ENCODE measurements around the gene GORASP1.

Gene GORASP1

DNA sequence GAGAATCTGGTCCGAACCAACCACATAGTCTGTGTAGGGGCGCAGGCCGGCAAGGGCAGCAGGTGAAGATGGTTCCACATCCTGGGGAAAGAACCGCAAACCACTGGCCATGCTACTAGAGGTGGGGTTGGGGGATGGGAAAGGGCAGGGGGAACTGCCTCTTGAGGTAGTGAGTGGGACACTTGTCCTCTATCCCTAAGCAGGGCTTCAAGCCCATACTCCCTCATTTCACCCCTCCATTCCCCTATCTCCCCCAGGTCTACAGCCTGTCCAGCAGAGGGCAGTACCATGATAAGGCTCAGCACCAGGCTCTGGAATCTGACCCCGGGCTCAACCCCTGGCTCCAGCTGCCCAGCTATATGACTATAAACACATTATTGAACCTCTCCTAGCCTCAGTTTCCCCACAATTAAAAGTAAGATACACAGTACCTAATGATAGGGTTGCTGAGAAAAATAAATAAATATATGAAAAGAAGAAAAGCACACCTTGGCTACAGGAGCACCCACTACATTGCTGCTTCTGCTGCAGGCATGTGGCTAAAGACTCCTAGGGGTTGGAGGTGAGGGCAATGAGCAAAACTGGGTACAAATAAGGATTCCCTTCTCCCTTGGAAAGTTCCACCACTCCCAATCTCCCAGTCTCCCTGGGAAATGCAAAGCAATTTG lies 6.3 kb downstream of the GORASP1 start:
- no peak for DNase-seq

DNA sequence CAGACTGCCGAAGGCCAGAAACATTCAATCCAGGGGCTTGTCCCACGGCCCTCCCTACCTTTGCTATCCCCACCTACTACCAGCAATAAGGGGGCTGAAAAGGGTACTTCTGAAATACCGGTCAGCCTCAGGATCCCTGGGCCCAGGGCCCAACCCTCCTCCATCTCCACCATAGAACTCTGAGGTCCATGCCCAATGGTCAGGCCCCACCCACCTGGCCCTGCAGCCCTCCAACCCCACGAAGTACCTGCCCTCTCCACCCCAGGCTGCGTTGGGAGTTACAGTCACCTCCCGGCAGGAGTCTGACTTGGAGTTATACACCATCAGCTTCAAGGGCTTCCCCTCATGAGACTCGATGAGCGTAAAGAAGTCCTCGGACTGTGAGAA lies 6.9 kb downstream of the GORASP1 start:
- no peak for DNase-seq

DNA sequence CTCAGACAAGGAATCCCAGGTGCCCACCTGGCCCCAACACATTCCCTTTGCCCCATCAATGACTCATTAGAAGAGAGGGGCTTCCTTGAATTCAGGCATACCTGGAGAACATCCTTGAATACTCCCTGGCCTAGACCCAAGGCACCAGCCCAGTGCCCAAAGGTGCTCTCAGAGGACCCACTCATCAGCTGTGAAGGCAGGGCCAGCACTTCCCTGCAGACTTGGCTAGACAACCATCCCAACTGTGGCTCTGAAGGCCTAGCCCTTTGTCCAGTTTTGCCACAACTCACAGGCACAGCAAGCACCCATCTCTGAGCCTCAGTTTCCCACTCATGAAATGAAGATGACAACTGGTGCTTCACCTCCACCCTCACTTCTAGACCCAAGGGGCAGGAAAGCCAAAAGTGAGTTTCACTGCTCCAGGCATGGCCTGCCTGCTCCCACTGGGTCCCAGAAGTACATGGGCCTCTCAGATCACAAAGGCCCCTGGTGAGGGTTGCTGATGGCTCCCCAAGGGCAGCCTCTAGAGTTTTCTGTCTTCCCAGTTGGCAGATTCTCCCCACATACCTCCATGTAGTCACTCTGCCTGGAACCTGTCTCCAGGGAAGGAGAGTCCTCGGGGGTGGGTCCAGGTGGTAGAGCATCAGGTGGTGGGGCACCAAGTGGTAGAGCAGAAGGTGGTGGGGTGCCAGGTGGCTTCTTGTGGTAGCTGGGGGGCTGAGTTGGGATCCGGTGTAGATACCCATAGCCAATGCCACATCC lies 7.5 kb downstream of the GORASP1 start:
- DNase-seq, result no peak

- DNase-seq, result no peak
Observed at GRCh38 chr3:39099242-39099641, 8.2 kb downstream of the GORASP1 start.

DNA sequence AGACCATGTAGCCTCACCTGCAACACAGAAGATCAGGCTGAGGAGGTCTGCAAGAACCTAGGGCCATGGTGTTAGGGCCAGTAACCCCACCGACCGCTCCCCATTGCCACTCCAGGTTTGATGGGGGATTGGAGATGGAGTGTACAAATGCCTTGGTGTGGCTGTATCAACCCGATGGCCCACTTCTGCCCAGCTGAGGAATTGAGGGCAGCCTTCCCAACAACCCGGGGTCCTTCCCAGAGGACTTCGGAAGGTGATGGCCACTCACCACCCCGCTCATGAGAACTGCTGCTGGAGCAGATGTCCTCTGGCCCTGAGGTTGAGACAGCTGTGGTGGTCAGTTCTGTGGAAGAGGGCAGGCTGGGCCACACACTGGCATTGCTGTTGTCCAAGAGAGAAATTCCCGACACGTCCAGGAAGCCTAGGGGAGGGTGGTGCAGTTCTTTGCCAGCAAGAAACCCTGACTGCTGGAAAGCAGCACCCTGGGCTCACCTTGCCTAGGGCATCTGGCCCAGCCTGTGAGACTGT lies 8.9 kb downstream of the GORASP1 start:
- no peak for DNase-seq

- DNase-seq, result no peak
Observed at GRCh38 chr3:39097716-39098472, 9.5 kb downstream of the GORASP1 start.

DNA sequence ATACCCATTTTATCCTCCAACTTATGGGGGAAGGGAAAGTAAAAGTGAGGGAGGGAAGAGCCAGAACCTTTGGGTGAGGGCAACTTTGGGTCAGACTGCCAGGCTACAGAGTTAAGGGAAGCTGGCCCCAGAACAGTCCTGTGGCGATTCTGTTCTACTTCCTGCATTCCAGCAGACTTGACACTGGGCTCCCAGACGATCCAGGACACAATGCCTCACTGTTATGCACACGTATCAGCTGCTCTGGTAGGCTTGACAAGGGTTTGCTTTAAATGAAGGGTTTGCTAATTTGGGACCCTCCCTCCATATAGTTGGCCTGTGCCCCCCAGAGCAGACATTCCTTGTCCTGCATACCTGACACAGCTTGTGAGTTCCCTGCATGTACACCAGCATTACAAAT lies 10.7 kb downstream of the GORASP1 start:
- DNase-seq, result no peak

DNA sequence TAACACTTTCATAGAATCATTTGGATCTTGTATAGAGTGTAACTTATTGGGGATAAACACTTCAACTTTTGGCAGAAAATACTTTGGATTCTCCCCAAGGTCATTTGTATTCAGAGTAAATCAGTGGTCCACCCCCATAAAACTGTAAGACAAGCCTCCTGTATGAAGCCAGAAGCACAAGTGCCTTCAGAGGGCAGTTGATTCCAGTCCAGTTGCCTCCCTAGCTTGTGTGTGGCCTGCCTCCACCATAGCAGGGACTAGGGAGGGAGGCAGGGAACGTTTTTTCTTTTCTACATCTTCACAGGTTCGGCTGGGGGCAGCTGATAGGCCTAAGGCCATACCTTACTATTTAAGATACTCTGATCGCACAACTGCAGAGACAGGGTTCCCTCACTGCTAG lies 11.6 kb downstream of the GORASP1 start:
- DNase-seq, result no peak

GRCh38 chr3:39094851-39095677 lies 12.4 kb downstream of the GORASP1 start:
- DNase-seq, result no peak

GRCh38 chr3:39090922-39091321 lies 16.5 kb downstream of the GORASP1 start:
- DNase-seq, result no peak

DNA sequence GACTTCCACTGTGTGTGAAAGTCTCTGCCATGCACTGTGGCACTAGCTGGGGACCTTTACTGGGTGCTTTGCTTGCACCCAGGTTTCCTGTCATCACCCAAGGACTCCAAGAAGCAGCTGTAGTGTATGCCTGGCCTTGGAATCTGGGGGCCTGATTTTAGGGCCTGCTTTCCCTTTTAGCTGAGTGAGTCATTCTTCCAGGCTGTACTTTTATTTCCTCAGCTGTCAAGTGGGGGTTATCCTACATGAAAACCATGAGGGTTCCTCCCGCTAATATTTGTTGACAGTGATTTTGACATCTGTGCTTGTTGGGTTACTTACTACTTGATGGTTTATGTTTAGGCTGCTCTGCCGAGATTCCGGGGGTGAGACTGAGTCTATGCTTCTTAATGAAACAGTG lies 18.5 kb downstream of the GORASP1 start:
- DNase-seq, result no peak

GRCh38 chr3:39088456-39088855 lies 19.0 kb downstream of the GORASP1 start:
- DNase-seq, result no peak

DNA sequence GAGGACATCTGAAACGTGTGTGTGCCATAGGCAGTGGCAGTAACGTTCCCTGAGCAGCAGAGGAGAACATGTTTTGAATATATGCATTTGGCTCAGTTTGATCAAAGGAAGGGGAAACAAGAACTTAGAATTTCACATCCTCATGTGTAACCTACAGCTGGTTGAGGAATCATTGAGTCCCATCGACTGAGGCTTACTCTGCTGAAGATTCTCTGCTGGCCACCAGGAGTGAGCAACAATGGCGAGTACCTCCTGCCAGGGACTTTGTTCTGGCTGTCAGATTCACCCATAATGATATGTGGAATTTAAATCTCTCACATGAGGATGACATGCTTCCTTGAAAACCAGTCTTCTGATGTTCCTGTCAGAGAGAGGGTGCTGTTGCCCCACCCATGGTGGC lies 21.3 kb downstream of the GORASP1 start:
- DNase-seq, result no peak

DNA sequence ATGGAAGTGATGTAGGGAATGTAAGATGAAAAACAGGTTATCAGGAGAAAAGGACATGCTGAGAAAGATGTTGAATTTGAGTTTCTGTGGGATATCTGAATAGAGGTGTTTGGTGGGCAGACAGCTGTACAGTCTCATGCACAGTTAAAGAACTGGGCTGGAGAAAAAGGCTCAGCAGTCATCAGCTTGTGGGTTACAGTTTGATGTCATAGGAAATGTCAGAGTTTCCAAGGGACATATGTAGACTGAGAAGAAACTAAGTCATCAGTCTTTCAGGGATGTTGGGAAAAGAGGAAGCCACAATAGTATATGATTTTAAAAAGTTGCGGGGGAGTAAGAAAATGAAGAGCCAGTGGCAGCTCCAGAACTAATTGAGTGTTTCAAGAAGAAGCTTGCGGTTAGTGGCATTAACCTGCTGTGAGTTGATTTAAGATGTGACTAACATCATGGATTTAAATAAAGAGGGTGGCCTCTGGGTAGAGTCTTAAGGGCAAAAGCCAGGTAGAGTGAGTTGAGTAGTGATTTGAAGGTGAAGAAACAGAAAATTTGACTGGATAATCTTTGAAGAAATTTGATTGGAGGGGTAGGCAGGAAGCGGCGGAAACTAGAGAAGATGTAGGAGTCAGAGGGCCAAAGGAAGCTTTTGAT lies 24.6 kb downstream of the GORASP1 start:
- no peak for DNase-seq

DNA sequence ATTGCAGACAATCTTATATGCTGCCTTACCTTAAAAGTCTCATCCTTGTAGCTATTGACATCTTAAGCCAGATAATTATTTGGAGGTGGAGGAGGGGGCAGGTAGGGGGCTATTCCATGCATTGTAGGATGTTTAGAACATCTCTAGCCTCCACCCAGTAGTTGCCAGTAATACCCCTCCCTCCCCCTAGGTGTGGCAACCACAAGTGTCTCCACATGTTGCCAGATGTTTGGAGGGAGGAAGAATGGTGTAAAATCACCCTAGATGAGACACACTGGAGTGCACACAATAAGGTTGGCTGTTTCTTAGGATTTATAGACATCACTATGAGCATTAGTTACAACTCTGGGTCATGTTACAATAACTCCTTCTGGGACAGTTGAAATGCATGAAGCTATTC lies 27.4 kb downstream of the GORASP1 start:
- DNase-seq, result no peak

GRCh38 chr3:39079530-39079929 lies 27.9 kb downstream of the GORASP1 start:
- DNase-seq, result no peak

- DNase-seq, result no peak
Observed at GRCh38 chr3:39075910-39076309, 31.5 kb downstream of the GORASP1 start.

- DNase-seq, result no peak
Observed at GRCh38 chr3:39068556-39068955, 38.9 kb downstream of the GORASP1 start.

DNA sequence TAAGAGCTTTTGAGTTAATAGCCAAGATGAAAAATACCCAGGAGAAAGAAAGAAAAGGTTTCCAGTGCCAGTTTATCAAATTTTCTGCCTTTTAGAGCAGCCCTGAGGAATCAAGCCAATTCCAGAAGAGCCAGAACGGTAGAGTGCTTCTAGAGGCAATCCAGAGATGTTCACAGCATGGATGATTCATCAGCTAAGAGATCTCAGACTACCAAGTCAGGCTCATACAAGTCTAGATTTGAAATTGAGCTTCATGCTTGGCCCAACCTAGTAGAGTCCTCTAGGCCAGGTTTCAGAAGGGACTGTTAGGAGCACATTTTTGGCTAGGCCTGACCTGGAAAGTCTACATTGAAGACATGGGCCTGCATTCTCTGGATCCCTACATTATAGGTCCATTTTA lies 40.1 kb downstream of the GORASP1 start:
- DNase-seq, result no peak

DNA sequence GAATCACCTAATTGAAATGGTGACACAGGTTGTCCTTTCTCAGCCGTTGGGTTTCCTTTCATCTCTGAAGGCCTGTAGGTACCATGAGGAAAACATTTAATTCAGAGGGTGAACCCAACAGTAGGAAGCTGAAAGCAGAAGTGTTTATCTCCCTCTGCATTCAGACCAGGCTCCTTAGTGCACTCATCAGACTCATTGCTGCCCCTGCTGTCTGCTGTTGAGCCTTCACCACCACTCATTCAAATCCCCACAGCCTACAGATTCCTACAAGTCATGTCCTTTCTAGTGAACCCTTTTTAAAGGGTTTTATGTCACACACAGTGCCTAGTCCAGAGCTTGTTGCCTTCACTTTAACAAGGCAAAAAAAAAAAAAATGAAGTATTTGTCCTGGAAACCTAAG lies 42.2 kb downstream of the GORASP1 start:
- DNase-seq, result no peak

GRCh38 chr3:39064646-39065045 lies 42.8 kb downstream of the GORASP1 start:
- no peak for DNase-seq

DNA sequence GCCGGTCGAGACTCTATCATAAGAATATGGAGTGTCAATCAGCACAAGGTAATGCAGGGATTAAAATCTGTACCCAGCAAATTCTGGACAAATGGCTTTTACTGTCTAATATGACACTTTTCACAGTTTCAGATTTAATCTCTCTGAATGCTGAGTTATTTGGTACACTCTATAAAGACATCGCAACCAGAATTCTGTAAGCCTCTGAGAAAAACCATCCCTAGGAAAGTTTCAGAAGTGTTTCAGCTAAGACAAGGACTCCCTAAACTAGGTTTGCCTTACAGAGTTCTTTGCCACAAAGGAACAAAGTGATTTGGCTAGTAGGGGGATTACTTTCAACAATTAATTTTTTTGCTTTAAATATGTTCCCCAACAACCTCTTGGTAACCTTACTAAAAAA lies 44.3 kb downstream of the GORASP1 start:
- DNase-seq, result no peak

Measured in NCI-H2227 treated with DMSO at 0.1 percent for 48 hours (cell line).